Measurements from ENCODE around the gene ABAT.

DNA sequence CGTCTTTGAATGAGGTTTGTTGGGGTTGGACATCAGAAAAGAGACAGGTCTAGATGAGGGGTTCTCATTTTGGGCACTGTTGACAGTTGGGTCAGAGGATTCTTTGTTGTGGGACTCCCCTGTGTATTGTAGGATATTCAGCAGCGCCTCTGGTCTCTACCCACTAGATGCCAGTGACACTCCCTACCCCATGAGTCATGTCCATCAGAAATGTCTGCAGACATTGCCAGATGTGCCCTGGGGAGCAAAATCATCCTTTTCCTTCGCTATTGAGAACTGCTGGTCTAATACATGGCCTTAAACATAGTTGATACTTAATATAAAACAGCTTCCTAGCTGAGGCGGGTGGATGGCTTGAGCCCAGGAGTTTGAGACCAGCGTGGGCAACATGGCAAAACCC, 3.1 kb downstream of the ABAT start:
- TF ChIP-seq, protein P1, sequence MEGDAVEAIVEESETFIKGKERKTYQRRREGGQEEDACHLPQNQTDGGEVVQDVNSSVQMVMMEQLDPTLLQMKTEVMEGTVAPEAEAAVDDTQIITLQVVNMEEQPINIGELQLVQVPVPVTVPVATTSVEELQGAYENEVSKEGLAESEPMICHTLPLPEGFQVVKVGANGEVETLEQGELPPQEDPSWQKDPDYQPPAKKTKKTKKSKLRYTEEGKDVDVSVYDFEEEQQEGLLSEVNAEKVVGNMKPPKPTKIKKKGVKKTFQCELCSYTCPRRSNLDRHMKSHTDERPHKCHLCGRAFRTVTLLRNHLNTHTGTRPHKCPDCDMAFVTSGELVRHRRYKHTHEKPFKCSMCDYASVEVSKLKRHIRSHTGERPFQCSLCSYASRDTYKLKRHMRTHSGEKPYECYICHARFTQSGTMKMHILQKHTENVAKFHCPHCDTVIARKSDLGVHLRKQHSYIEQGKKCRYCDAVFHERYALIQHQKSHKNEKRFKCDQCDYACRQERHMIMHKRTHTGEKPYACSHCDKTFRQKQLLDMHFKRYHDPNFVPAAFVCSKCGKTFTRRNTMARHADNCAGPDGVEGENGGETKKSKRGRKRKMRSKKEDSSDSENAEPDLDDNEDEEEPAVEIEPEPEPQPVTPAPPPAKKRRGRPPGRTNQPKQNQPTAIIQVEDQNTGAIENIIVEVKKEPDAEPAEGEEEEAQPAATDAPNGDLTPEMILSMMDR (IDR thresholded peaks at IDR 0.05 in 2 of 3, conservative IDR thresholded peaks at IDR 0.05 in 1 of 3; ENCODE audit: borderline replicate concordance in 1 of 3, insufficient read depth in 1 of 3, low read depth in 2 of 3, low read length in 2 of 3) = no peak
- TF ChIP-seq EZH2 (IDR thresholded peaks at IDR 0.05) = no peak
- TF ChIP-seq, protein P2, sequence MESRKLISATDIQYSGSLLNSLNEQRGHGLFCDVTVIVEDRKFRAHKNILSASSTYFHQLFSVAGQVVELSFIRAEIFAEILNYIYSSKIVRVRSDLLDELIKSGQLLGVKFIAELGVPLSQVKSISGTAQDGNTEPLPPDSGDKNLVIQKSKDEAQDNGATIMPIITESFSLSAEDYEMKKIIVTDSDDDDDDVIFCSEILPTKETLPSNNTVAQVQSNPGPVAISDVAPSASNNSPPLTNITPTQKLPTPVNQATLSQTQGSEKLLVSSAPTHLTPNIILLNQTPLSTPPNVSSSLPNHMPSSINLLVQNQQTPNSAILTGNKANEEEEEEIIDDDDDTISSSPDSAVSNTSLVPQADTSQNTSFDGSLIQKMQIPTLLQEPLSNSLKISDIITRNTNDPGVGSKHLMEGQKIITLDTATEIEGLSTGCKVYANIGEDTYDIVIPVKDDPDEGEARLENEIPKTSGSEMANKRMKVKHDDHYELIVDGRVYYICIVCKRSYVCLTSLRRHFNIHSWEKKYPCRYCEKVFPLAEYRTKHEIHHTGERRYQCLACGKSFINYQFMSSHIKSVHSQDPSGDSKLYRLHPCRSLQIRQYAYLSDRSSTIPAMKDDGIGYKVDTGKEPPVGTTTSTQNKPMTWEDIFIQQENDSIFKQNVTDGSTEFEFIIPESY (IDR thresholded peaks at IDR 0.05; ENCODE audit: extremely low read depth, insufficient replicate concordance, low read length) = no peak
- TF ChIP-seq EZH2phosphoT487 (IDR thresholded peaks at IDR 0.05; ENCODE audit: borderline replicate concordance) = no peak
- TF ChIP-seq, protein P3, sequence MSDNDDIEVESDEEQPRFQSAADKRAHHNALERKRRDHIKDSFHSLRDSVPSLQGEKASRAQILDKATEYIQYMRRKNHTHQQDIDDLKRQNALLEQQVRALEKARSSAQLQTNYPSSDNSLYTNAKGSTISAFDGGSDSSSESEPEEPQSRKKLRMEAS (IDR thresholded peaks at IDR 0.05) = no peak
- no peak for TF ChIP-seq ZNF274 (IDR thresholded peaks at IDR 0.05; ENCODE audit: low read depth, low read length)
